Measurements from ENCODE around the gene TINAG.
"Not testable (repeated sequence)": the region's sequence is repeated elsewhere in the genome, so short reads cannot be mapped to it uniquely, and the experiment has no call there.

Gene TINAG

DNA sequence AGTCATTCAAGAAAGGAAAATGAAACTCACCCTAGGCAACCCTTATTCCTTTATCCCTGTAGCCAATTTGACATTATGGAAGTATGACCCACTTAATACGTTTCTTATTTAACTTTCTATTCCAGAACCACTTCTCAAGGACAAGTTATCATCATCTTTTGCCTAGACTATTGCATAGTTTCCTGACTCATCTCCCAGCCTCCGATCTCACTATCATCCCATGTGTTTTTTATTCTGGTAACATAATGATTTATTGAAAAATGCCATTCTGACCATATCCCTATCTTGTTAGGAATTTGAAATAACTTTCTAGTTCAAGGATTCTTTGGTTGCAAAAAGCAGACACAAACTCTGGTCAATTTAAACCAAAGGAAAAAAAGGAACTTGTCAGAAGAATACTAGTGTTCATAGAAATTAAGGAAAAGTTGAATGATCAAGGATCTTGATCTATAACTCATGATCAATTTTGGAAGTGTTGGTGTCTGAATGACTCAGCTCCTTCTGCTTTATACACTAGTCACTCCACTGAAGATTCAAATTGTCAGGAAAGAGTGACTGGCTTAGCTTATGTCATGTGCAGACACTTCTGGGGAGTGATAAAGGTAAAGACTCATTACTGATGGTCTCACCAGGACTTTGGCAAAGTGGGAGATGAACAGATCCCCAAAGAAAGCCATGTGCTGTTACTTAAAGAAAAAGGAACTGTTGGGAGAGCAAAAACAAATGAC lies 8.5 kb upstream of the TINAG start:
- H3K4me3 ChIP-seq (ENCODE audit: low read depth, low read length) = no peak overlapping the region
- DNase-seq (ENCODE audit: low read depth) = no peak

GRCh38 chr6:54301770-54302169 lies 6.5 kb upstream of the TINAG start:
- DNase-seq (ENCODE audit: low read depth) = no peak
- no peak overlapping the region for H3K4me3 ChIP-seq (ENCODE audit: low read depth, low read length)

DNA sequence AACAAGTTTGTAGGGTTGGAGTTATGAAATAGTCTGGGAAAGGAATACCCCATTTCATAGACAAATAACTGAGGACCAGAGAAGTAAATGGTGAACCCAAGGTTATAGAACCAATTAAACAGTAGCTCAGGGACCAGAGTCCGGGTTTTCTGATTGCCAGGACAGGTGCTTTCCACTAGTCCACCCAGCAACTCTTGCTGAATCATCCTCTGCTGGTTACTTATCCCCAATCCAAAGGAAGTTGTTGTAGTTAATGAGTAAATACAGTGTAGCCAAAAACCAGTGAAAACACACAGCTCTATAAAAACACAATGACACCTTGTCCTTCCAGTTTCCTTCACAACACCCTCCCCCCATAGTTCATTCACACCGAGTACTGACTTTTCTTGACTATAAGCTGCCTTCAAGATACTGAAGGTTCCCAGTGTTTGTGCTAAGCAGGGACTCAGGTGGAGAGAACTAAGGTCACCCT lies 766 bp upstream of the TINAG start:
- no peak for DNase-seq (ENCODE audit: low read depth)
- H3K4me3 ChIP-seq (ENCODE audit: low read depth, low read length) = no peak overlapping the region

GRCh38 chr6:54308986-54309315 lies 710 bp downstream of the TINAG start:
- no peak overlapping the region for H3K4me3 ChIP-seq (ENCODE audit: low read depth, low read length)

GRCh38 chr6:54310377-54311152 lies 2.3 kb downstream of the TINAG start:
- no peak overlapping the region for H3K4me3 ChIP-seq (ENCODE audit: low read depth, low read length)

More at GRCh38 chr6:54308986-54309315, 710 bp downstream of the TINAG start:
- DNase-seq (ENCODE audit: low read depth) = no peak

DNA sequence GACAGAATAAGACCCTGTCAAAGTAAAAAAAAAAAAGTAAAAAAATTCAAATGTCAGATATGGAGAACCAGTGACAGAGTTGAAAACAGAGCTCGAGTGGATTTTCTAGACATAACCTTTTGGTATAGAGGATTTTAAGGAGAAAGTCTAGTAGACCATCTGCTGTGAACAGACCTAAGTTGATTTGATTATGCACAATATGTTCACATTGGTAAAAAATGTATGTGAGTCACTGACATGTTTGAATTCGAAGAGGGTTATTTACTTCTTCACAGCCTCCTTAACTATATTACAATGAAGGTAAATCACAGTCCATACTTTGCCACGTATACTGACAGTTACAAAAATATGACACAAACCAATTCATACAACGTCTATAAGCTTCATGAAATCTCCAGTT lies 7.4 kb downstream of the TINAG start:
- DNase-seq (ENCODE audit: low read depth) = no peak
- no peak overlapping the region for H3K4me3 ChIP-seq (ENCODE audit: low read depth, low read length)

More at GRCh38 chr6:54310377-54311152, 2.3 kb downstream of the TINAG start:
- no peak for DNase-seq (ENCODE audit: low read depth)

DNA sequence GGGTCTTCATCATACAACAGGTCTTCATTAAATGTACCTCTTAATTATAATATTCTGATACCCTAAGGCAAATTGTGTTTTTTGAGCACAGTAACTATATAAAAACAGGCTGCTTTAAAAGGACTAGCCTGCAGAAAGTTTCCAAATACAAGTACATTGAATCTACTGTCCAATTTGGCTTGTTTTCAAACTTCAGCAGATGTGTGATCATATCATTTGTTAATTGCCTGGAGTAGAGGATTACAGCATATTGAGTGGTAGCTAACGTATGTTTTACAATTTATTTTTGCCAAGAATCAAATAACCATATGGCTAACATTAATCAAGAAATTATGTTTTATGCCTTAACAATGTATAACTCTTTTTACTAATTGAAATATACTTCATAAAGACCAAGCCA lies 12.6 kb downstream of the TINAG start:
- DNase-seq (ENCODE audit: low read depth) = no peak
- no peak overlapping the region for H3K4me3 ChIP-seq (ENCODE audit: low read depth, low read length)

- H3K4me3 ChIP-seq (ENCODE audit: low read depth, low read length) = no peak overlapping the region
Measured at GRCh38 chr6:54327631-54328030, 19.4 kb downstream of the TINAG start.

DNA sequence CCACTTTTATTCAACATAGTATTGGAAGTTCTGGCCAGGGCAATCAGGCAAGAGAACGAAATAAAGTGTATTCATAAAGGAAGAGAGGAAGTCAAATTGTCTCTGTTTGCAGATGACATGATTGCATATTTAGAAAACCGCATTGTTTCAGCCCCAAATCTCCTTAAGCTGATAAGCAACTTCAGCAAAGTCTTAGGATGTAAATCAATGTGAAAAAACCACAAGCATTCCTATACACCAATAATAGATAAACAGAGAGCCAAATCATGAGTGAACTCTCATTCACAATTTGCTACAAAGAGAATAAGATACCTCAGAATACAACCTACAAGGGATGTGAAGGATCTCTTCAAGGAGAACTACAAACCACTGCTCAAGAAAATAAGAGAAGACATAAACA lies 23.3 kb downstream of the TINAG start:
- not testable (repeated sequence) for H3K4me3 ChIP-seq (ENCODE audit: low read depth, low read length); DNase-seq (ENCODE audit: low read depth)

More at GRCh38 chr6:54327631-54328030, 19.4 kb downstream of the TINAG start:
- no peak for DNase-seq (ENCODE audit: low read depth)

GRCh38 chr6:54335871-54336270 lies 27.6 kb downstream of the TINAG start:
- DNase-seq (ENCODE audit: low read depth) = peak; percentile 93
- H3K4me3 ChIP-seq (ENCODE audit: low read depth, low read length) = no peak overlapping the region

DNA sequence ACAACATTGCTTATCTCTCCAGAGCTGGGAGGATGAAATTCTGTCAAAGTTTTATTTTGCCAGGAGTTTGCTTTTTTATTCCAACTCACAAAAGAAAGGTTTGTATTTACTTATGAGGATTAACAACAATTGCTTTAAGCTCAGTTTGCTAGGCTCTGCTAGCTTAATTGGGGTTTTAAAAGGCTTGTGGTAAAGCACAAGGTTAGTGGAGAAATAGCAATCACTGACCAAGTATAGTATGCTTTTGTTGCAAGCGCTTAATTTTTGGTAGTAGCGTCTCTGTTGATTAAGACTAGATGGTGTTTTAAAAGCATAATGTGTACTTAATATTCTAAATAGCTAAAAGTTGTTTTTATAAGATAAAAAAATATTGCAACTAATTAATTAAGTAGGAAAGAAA lies 45.7 kb downstream of the TINAG start:
- DNase-seq (ENCODE audit: low read depth) = no peak

DNA sequence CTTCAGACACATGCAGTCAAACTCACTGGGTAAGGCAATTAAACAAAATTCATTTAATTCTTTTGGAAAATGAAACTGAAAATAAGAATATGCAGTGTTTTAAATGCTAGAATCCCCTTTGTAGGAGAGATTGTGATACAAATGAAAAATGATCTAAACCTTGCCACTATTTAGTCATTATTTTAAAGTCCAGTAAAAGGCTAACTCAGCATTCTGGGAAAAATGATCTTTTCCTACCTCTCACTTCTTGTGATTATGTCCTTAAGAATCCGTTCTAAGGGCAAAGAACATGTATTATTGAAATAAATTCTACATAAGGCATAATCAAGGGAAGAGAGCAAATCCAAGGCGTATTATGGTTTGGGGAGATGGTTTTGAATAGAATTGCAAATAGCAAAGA lies 46.4 kb downstream of the TINAG start:
- H3K4me3 ChIP-seq (ENCODE audit: low read depth, low read length) = no peak overlapping the region
- DNase-seq (ENCODE audit: low read depth) = no peak

More for the DNA sequence above, 45.7 kb downstream of the TINAG start:
- no peak overlapping the region for H3K4me3 ChIP-seq (ENCODE audit: low read depth, low read length)

- no peak overlapping the region for H3K4me3 ChIP-seq (ENCODE audit: low read depth, low read length)
- DNase-seq (ENCODE audit: low read depth) = no peak
Measured at GRCh38 chr6:54357141-54357540, 48.9 kb downstream of the TINAG start.

- no peak for DNase-seq (ENCODE audit: low read depth)
- H3K4me3 ChIP-seq (ENCODE audit: low read depth, low read length) = no peak overlapping the region
Measured at GRCh38 chr6:54361188-54361587, 52.9 kb downstream of the TINAG start.

DNA sequence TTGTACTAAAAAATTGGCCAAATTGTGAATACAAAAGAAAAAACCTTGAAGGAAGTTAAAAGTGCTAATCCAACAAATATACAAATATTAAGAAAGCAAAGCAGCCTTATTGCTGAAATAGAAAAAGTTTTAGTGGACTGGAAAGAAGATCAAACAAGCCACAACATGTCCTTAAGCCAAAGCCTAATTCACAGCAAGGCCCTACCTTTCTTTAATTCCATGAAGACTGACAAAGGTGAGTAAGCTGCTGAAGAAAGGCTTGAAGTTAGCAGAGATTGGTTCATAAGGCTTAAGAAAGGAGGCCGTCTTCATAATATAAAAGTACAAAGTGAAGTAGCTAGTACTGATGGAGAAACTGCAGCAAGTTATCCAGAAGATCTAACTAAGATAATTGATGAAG lies 53.5 kb downstream of the TINAG start:
- no peak overlapping the region for H3K4me3 ChIP-seq (ENCODE audit: low read depth, low read length)
- no peak for DNase-seq (ENCODE audit: low read depth)

DNA sequence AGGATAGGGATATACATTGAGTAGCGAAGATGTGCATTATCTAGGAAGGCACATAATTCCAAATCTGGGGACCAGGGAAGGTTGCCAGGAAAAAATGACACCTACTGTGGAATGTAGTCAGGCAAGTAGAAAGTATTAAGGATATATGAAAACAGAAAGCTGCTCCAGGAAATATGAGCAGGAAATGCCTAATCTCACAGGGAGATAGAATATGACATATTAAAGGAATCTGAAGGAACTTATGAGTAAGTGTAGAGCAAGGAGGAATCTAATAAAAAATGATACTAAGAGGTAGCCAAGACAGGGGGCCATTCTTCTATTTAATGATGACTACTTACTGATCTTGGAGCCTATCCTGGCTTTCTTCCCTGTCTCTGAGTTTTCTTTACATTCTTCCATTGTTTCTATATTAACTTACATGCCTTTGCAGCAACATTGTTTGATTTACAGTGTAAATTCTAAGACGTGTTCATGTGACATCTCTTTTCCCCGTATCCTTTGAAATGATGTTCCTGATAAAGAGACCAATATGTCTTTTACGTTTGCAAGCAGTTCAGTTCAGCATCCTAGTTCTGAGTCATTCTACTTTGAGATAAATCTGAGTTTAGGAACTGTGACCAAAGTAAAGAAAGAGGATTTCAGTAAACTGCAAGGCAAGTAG lies 58.6 kb downstream of the TINAG start:
- no peak for DNase-seq (ENCODE audit: low read depth)
- H3K4me3 ChIP-seq (ENCODE audit: low read depth, low read length) = no peak overlapping the region

GRCh38 chr6:54377776-54378175 lies 69.5 kb downstream of the TINAG start:
- DNase-seq (ENCODE audit: low read depth) = no peak
- no peak overlapping the region for H3K4me3 ChIP-seq (ENCODE audit: low read depth, low read length)

GRCh38 chr6:54386295-54386694 lies 78.1 kb downstream of the TINAG start:
- DNase-seq (ENCODE audit: low read depth) = no peak

DNA sequence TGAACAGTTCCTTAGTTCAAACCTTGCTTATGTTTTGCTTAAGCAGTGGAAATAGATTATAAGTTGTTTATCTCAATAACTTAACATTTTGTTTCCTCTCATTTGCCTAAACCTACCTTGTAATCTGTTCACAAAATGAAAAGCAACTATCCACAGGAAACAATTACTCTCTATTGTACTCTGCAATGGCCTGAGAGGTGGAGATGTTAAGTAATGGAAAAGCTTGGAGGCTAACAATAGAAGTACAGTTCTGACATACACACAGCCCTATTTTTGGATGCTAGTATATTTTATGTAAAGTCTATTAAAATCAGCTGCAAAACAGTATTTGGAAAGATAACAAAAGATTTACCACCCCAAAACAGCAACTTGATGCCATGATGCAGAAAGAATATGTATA lies 82.1 kb downstream of the TINAG start:
- H3K4me3 ChIP-seq (ENCODE audit: low read depth, low read length) = no peak overlapping the region
- DNase-seq (ENCODE audit: low read depth) = no peak

More at GRCh38 chr6:54386295-54386694, 78.1 kb downstream of the TINAG start:
- no peak overlapping the region for H3K4me3 ChIP-seq (ENCODE audit: low read depth, low read length)

DNA sequence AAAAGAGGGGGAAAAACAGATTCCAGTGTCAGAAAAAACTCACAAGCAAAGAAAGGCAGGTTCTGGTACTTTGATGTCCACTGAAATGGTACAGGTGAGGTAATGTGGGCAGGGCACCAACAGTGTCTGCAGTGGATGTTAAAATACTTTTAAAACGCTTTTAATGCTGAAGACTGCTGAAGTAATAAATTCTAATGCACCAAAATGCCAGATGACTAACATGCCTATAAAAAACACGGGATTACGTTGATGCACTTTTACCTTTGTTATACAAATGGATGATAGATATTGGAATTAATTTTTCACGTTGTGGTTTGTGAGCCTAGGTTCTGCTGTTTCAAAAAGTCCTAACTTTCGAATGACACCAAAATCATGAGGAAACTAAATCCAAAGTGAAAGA lies 83.3 kb downstream of the TINAG start:
- no peak for DNase-seq (ENCODE audit: low read depth)

More for the DNA sequence above, 83.3 kb downstream of the TINAG start:
- no peak overlapping the region for H3K4me3 ChIP-seq (ENCODE audit: low read depth, low read length)
